Fibroblast of skin of right biceps (primary cell): ENCODE data around the gene NOXA1.
"Not testable (repeated sequence)": the region's sequence is repeated elsewhere in the genome, so short reads cannot be mapped to it uniquely, and the experiment has no call there.

Experiments
- DNase-seq: peaks from one replicate; pipeline ENCODE4 v3.0.0-alpha.2; 2013

NOXA1 gene

DNA sequence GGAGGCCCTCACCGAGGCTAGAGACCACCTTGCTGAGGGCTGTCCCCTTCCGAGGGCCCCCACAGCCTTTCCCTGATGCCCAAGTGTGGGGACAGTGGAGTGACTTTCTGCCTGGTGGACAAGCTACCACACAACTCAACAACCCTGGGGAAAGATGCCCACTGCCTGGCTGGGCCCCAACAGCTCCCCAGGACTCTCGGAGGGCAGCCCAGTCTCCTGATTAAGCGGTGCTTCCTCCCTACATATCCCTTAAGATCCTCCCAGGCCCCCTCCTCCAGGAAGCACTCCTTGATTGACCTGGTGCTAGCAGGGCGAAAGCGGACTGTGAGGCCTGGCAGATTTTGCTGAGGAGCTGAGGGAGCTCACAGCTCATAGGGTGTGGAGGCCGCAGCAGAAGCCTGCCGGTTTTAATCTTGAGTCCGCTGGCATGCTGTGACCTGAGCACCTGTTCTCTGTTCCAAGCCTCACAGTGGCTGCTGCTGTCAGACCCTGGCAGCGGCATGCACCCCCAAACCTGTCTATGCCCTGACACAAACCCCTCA is 33.7 kb downstream of the NOXA1 start:
- no peak for DNase-seq

DNA sequence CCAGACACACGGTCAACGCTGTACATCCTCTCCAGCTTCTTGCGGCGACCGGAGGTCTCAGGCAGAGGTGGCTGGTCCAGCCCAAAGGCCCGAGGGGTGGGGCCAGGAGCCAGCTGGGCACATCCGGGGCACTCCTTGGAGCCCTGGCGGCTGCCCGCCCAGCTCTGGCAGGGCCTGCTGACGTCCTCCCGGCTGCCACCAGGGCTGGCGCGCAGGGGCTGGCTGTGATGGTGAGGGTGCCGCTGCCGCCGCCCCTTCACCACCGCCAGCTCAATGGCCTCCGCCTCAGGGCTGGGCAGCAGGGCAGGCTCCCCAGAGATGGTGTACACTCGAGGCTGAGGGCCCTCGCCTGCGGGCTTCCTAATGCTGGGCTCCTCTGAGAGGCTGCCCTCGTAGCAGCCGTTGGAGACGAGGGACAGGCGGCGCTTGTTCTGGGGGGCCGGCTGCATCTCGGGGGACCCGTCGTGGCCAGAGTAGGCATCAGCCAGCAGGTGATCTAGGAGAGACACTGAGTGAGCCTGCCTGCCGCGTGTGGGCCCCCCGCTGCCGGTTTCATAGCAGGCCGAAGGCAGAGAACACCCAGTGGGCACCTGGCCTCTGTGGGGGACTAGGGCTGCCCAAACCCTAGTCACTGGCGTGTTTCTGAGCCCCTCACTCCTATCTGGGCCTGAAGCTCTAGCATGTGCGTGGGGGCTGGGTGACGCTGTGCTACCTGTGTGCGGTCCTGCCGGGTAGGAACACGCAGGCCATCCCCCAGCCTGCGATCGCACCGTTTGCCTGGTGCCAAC is 34.4 kb downstream of the NOXA1 start:
- DNase-seq: no peak

DNA sequence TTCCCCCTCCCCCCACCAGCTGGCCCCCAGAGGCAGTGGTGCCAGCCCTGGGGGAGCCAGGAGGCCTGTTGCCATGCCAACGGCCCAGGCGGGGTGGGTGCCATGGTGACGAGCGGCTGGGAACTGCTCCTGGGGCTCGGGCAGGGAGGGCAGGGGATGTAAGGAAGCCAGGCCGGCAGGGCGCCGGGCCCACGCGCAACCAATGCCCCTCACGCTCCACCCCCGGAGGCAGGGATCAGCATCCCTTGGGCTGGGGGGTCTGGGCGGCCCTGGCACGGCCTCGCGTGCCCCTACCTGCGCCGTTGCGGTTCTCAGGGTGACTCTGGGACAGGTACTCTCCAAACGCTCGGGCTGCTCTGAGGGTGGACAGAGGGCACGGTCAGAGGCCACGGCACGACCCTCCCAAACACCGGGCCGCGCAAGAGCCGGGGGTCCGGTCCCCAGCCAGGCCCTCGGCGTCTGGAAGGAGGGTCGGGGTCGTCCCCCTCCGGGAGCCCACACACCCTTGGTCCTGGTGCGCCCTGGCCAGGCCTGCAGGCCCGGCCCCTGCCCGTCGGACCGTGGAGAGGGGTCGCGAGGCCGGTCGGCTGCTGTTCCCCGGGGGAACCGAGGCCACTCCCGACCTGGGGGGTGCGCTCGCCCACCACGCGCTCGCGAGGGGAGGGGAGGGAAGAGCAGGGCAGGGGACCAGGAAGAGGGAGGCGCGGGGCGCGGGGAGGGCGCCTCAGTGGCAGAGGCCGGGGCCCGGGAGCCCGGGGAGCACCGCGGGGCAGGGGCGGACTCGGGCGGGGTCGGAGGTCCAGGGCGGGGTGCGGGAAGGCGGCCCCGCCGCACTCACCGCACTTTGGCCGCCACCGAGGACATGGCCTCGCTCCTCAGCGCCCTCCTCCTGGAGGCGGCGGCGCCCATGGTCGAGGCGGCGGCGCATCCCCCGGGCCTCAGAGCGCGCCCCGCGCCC is 35.3 kb downstream of the NOXA1 start:
- no peak for DNase-seq

DNA sequence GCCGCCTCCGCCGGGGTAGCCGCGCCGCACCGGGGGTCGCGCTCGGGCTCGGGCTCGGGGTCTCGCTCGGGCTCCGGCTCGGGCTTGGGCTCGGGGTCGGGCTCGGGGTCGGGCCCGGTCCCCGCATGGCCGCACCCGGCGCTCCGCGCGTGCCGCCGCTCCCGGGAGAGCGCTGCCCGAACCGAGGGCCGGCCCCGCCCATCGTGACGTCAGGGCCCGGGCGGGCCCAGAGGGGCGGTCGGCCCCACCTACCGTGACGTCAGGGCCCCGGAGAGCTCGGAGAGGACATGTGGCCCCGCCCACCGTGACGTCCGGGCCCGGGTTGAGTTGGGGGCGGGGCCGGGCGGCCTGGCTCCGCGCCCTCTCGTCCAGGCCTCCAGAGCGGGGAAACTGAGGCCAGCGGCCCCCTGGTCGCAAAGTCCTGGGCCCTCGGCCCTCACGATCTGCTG is 36.0 kb downstream of the NOXA1 start, which contains the start of gene NSMF:
Gene NSMF (minus strand): TSS at position 183 of the 449 bp plus-strand sequence. CDS start 232 bp downstream, outside the sequence.
- DNase-seq: peak; percentile 92

DNA sequence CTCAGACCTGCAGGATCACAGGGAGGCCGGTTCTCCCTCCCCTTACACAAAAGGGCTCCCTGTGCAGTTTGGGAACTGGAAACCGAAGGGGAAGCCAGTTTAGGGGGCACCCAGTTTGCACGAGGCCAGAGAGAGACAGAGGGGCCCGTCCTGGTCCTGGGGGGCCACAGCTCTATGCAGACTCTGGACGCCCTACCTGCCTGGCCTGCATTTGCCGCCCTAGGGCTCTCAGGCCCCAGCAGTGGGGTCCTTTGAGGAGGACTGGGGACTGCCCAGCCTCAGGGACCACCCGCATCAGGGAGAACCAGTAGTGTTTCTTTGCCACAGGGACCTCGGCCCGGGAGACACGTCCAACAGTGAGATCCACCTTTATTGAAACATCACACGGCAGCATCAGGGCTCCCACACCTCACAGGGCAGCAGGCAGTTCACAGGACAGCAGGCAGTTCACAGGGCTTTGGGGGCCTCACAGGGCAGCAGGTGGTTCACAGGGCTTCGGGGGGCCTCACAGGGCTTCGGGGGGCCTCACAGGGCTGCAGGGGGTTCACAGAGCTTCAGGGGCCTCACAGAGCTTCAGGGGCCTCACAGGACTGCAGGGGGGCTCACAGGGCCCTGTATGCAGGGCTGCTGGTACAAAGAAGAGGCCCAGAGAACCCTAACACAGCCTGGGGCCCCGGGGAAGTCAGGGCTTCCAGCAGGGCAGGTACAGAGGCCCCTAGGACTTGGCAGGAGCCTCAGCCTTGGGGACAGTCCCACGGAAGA is 36.6 kb downstream of the NOXA1 start:
- DNase-seq: no peak

DNA sequence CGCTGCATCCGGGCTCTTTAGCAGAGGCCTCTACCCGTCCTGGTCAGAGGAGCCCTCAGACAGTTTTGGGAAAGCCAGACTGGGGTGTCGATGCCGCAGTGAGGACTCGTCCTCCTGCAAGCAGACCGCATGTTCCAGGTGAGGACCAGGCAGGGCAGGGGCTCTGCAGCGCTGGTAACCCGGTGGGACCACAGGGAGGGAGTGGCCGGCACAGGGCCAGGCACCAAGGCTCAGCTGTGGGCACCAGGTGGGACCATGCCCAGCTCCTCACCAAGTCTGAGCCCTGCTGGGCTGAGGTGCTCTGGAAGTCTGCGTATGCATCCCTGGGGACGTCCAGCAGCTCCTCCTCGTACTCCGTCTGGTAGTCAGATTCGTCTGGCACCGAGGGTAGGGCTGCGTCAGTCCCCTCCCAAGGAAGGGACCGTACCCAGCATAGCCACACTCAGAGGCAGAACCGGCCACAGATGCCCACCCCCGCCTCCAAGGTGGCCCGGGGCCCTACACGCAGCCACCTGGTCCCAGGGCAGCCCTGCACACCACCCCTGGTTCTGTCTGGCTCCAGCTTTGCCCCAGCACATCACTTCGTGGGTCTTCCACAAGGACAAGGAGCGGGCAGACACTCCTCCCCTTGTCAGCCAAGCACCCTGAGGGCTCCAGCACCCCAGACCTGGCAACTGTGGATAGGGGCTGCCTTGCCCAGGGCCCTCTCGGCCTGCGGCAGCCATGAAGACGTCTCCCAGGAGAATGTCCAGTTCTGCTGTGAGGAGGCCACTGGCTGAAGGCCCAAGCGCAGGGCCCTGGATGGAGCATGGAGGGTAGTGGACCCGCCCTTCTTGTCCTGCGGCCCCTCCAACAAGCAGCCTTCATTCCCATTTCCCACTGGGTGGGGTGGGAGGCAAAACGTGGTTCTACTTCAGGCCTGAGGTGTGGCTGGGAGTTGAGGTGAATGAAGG is 37.4 kb downstream of the NOXA1 start:
- DNase-seq: no peak

DNA sequence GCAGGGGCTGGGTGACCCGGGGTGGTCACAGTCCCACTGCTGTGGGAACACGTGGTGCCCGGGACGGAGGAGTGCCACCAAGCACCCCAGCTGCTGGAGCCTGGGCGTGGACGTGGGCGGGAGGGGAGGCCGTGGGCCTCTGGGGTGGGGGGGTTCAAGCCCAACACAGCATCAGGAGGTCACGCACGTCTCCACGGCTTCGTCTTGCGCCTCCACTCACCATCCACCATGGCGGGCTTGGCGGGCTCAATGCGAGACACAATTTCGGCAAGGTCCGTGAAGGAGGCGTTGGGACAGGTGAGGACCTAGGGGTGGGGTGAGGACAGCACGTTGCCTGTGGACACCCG is 38.1 kb downstream of the NOXA1 start:
- DNase-seq: no peak

DNA sequence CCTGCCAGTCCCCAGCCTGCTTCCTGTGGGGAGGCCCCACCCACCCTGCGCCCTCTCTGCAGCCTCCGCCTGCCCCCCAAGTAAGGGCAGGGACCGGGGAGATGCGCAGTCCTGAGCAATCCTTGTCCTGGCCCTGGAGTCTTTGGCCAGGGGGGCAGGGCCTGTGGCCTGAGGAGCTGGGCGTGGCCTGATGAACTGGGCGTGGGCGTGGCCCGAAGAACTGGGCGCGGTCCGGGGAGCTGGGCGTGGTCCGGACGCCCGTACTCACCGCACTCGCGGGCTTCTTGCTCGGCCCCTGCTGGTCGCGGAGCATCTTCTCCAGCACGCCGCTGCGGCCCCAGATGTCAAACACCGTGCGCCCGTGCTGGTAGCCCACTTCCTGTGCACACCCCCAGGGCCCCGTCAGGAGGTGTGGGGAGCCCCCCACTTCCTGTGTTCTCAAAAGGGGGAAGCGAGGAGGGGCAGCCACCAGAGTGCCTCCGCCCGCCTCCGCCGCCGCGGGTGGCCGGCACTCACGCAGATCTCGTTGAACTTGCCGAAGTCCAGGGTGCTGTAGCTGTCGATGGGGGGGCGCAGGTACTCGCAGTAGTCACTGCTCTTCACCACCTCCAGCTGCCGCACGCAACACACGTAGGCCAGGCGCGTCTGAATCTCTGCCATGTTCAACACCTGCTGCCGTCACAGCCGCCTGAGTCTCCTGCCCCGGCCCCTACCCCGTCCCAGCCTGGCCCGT is 38.6 kb downstream of the NOXA1 start:
- DNase-seq: no peak

DNA sequence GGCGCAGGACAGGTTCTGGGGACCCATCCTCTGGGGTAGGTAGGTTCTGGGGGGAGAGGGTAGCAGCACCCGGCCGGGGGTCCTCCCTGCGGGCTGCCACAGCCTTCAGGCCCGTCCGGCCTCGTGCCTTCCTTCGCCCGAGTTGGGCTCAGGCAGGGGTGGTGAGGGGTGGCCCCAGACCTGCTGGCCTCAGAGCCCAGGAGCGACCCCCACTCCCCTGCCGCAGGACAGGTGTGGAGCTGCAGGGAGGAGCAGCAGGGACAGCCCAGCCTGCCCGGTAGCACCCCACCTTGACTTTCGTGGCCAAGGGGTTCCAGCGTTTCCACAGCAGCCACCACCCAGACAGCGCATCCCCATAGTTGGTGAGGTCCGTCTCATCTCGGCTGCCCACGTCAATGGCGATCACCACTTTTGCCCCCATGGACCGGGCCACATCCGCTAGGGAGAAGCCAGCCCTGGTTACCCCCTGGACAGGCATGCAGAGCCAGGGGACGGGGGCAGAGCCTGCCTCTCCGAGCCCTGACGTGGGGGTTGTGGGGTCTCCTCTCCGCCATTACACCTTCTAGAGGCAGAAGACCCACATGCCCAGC is 39.3 kb downstream of the NOXA1 start:
- DNase-seq: no peak

DNA sequence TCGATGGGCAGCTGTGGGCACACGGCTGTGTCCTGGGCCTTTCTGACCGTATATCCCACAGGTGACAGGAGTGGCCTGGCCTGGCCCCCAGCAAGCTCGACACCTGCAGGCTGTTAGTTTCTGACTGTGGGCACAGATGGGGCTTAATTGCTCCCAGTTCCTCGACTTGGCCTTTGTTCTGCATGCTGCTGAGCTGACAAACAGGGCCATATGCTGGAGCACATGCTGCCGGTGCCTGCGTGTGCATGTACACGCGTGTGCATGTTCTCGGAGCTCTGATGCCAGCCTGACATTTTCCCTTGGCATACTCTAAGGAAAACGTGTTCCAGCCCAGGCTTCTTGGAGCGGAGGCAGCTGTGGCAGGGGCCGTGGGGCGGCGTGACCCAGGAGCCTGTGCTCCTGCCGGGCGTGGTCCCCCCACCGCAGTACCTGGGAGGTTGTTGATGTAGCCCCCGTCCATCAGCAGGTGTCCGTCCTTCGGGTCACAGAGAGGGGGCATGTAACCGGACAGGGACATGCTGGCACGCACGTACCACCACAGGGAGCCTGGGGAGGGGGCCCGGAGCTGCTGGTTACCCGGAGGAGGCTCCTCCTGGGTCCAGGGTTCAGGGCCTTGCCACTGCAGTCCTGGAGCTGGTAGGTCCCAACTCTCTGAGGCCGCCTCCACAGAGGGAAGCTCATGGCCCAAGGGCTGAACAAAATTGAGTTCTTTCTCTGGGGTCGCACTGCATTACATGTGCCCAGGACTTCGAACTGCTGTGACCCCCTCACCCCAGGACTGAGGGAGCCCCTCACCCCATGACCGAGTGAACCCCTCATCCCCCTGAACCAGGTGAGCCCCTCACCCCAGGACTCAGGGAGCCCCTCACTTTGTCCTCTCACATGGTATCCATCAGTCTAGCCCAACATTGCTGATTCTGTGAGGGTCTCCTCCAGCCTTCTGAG is 40.1 kb downstream of the NOXA1 start:
- DNase-seq: no peak

DNA sequence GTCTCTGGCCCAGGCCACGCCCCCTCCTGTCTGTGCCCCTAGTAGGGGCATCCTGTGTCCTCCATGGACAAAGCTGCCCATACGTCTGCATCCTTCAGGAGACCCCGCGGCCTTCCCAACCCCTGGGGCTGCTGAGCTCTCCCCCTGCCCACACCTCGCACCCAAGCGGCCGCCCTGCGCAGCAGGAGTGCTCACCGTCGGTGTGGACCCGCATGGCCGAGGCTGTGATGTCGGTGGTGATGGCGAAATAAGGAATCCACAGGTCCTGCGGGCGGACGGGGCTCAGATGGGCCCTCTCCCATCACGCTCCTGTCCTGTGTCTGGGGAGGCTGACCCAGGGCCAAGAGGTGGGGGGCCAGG is 40.7 kb downstream of the NOXA1 start:
- no peak for DNase-seq

DNA sequence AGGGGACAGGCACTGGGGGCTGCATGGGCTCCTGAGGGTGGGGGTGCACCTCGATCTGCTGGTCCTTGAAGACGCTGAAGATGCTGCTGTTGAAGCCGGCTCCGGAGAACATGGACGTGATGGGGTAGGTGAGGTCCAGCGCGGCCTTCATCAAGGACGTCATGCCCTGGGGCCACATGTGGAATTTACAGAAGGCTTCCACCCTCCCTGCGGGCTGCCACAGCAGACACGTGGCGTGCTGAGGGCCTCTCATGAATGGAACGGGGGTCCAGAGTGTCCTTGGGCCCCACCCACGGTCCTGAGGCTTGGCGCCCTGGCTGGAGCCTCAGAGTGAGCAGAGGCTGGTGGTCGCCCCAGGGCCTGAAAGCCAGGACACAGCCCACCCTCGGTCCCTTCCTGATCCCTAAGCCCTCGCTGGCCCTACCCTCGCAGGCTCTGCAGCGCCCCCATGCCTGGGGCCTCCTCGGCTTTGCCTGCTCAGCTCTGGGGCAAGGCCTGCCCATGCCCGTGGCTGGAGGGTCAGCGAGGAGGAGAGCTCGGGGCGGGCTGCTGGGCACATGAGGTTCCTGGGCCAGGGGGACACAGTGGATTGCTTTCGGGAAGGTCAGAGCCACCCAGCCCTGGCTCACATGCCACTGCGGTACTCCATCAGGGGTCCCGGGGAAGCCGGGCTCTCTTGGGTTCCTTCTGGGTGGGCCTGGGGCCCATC is 41.3 kb downstream of the NOXA1 start:
- no peak for DNase-seq

DNA sequence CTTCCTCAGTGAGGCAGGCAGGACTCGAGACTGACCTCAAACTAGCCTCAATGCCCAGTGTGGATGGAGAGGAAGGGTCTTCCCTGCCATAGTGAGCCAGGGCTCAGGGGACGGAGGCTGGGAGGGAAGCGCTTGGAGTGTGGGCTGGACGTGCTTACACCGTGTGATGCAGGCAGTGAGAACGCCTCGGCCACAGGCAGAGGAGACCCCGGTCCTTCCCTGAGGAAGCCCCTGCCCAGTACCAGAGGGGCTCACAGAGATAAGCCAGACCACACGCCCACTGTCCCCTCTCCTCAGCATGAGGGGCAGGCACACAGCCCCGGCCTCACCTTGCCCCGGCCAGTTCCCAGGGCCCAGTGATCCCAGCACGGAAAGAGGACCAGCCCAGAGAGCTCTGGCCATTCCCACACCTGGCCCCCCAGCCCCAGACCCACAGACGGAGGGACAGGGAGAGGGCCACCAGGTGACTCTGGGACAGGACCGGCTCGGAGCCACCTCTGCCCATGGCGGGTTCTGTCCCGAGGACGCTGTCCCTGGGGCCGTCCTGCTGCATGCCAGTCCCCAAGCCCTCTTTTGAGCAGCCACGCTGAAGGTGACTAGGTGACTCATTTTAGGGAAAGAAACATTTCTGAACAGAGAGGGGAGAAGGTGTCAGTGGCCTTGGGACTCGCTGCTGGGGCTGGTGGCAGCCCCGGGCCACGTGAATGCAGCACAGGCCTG is 42.0 kb downstream of the NOXA1 start:
- DNase-seq: no peak

DNA sequence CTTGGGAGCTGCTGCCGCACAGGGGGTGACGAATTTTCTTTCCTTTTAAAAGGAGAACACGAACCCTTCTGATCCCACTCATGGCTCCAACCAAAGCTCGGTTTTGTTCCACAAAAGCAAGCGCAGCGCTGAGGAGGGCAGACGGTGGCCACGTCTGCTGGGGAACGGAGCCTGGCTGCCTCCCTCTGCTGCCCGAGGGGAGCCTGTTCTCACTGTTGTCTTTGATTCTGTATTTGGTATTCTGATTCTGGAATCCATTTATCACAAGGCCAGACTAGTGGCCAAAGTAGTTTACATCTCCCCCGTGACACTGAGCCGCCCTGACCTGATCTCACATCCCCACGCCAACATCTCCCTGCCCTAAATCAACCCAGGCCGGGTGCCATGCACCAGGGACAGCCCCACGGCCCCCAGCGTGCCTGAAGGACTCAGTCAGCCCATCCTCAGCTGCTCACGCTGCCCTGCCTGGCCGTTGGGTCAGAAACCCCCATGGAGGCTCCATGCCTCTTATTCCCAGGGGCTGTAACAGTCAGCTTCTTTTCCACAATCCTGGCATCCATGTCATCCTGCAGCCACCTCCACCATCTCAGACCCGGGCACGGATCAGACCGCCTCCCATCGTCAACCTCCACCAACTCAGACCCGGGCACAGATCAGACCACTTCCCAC is 42.7 kb downstream of the NOXA1 start:
- DNase-seq: no peak

DNA sequence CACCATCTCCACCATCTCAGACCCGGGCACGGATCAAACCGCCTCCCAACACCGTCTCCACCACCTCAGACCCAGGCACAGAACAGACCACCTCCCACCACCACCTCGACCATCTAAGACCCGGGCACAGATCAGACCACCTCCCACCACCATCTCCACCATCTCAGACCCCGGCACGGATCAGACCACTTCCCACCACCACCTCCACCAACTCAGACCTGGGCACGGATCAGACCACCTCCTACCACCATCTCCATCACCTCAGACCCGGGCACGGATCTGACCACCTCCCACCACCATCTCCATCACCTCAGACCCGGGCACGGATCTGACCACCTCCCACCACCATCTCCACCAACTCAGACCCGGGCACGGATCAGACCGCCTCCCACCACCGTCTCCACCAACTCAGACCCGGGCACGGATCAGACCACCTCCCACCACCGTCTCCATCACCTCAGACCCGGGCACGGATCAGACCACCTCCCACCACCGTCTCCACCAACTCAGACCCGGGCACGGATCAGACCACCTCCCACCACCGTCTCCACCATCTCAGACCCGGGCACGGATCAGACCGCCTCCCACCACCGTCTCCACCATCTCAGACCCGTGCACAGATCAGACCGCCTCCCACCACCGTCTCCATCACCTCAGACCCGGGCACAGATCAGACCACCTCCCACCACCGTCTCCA is 43.3 kb downstream of the NOXA1 start:
- not testable (repeated sequence) for DNase-seq

DNA sequence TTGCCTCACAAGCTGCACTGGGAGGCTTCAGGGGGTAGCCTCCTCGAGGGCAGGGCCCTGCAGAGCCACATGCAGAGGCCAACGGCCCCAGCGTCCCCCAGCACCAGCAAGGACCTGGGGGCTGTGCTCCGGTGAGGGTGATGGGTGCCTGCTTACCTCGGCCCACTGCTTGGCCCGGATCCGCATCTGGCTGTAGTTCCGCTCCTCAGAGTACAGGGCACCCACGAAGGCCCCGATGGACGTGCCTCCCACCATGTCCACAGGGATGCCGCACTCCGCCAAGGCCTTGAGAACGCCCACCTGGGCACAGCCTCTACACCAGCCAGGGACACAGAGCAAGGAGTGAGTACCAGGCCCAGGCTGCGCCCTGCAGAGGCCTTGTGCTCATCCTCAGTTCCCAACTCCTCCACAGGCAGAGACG is 44.0 kb downstream of the NOXA1 start:
- no peak for DNase-seq

DNA sequence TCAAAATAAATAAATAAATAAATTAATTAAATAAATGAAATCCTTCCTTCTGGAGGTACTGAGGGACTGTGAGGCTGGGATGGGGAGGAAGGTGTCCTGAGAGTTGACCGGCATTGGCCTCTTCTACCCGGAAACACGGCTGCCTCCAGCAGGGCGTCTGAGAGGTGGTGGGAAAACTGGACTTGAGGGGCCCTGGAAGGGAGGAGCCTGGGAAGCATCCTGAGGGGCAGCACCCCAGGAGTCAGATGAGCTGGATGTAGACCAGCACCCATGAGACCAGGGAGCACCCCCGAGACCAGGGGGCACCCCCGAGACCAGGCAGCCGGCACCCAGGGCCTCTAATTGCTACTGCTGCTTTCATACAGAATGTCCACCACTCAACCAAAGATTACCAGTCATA is 44.7 kb downstream of the NOXA1 start:
- no peak for DNase-seq
